ENCODE measurements around the gene ISYNA1.
"Not testable (repeated sequence)": the region's sequence is repeated elsewhere in the genome, so short reads cannot be mapped to it uniquely, and the experiment has no call there.

ISYNA1 gene

DNA sequence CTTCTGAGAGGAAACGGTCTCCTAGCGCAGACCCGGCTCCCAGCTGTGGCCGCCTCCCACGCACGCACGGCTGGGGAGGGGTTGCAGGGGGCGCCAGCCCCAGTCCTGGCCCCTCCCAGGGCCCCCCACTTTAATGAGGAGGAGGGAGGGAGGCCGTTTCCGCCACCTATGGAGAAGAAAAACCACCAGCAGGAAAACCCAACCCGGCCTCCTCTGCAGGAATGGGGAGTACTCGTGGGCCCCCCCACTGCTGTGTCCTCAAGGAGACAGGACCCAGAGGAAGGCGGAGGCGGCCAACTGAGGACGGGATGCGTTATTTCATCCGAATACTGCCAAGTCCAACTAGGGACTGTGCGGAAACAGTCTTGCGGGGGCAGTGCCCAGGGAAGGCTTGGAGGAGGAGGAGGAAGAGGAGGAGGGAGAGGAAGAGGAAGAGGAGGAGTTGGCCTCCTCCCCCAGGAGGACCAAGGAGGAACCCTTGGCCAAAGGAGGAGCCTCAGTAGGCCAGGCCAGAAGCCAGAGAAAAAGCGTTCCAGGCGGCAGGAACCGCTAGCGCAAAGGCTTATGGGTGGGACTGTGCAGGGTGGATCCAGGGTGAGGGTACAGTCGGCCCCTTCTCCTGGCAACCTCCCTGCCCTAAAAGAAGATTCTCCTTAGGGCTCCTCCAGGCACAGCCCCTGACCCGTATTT, 22.6 kb downstream of the ISYNA1 start:
- DNase-seq (ENCODE audit: low read depth, low spot score), result peak; percentile 75
- no peak overlapping the region for H3K4me3 ChIP-seq (ENCODE audit: low read depth, low read length)
- in situ Hi-C loops (cut with HindIII; ENCODE audit: low sequenced_read_pairs), result no loop called here
- TF ChIP-seq, protein P1, sequence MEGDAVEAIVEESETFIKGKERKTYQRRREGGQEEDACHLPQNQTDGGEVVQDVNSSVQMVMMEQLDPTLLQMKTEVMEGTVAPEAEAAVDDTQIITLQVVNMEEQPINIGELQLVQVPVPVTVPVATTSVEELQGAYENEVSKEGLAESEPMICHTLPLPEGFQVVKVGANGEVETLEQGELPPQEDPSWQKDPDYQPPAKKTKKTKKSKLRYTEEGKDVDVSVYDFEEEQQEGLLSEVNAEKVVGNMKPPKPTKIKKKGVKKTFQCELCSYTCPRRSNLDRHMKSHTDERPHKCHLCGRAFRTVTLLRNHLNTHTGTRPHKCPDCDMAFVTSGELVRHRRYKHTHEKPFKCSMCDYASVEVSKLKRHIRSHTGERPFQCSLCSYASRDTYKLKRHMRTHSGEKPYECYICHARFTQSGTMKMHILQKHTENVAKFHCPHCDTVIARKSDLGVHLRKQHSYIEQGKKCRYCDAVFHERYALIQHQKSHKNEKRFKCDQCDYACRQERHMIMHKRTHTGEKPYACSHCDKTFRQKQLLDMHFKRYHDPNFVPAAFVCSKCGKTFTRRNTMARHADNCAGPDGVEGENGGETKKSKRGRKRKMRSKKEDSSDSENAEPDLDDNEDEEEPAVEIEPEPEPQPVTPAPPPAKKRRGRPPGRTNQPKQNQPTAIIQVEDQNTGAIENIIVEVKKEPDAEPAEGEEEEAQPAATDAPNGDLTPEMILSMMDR (IDR thresholded peaks at IDR 0.05; ENCODE audit: low read depth, low read length), result no peak

DNA sequence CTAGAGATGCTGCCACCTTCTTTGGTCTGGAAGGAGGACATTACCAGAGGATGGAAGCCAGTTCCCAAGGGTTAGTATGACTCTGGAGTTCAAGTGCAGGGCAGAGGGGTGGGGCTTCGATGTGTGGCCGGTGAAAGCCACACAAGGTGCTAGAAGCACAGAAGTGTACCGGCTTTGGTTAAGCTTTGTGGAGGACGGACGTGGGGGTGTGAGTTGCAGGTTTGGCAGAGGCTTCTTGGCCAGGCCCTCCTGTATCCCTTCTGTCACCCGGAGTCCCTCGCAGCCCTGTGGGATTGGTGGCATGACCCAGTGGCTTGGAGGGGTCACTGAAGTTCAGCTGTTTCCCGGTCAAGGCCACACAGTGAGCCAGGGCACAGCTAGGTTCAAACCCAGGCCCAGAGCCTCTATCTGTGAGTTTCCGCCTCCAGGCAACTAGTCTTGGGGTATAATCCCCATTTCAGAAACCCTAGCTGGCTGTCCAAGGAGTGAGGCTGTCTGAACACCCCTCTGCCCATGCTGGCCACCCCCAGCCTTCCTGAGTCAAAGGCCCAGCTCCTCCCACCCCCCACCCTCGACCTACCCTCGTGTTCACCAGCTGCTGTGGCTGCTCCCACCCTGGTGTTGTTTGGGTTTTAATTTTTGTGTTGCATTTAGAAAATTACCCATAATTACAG, 23.3 kb downstream of the ISYNA1 start:
- DNase-seq (ENCODE audit: low read depth, low spot score), result no peak
- TF ChIP-seq, protein P1 (IDR thresholded peaks at IDR 0.05; ENCODE audit: low read depth, low read length), result no peak
- in situ Hi-C loops (cut with HindIII; ENCODE audit: low sequenced_read_pairs), result no loop called here
- no peak overlapping the region for H3K4me3 ChIP-seq (ENCODE audit: low read depth, low read length)

GRCh38 chr19:18412610-18413239, 25.2 kb downstream of the ISYNA1 start:
- TF ChIP-seq, protein P1 (IDR thresholded peaks at IDR 0.05; ENCODE audit: low read depth, low read length), result no peak
- H3K4me3 ChIP-seq (ENCODE audit: low read depth, low read length), result no peak overlapping the region
- in situ Hi-C loops (cut with HindIII; ENCODE audit: low sequenced_read_pairs), result no loop called here
- DNase-seq (ENCODE audit: low read depth, low spot score), result no peak

DNA sequence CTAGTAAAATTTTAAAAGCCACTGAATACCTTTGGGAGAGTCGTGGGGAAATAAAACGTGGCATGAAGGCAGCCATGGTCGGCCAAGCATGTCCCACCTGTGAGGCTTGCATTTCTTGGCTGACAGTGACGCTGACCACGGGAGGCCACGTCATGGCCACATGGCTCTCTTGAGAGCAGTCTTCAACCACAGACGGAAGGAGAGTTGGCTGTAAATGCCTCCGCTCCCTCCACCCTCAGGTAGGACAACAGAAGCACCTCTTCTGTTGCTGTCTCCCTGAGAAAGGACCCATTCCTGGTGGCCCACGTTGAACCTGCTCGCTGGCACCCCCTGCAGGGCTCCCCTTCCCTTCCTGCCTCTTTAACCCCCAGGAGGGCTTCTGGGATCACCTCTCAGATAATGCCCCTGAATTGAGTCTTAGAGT, 29.9 kb downstream of the ISYNA1 start:
- DNase-seq (ENCODE audit: low read depth, low spot score), result no peak
- H3K4me3 ChIP-seq (ENCODE audit: low read depth, low read length), result no peak overlapping the region
- in situ Hi-C loops (cut with HindIII; ENCODE audit: low sequenced_read_pairs), result no loop called here
- TF ChIP-seq, protein P1 (IDR thresholded peaks at IDR 0.05; ENCODE audit: low read depth, low read length), result peak; percentile 46

- in situ Hi-C loops (cut with HindIII; ENCODE audit: low sequenced_read_pairs), result no loop called here
- no peak overlapping the region for H3K4me3 ChIP-seq (ENCODE audit: low read depth, low read length)
- TF ChIP-seq, protein P1 (IDR thresholded peaks at IDR 0.05; ENCODE audit: low read depth, low read length), result no peak
- no peak for DNase-seq (ENCODE audit: low read depth, low spot score)
Observed at GRCh38 chr19:18406749-18407148, 31.2 kb downstream of the ISYNA1 start.

GRCh38 chr19:18405754-18406153, 32.2 kb downstream of the ISYNA1 start:
- DNase-seq (ENCODE audit: low read depth, low spot score); in situ Hi-C loops (cut with HindIII; ENCODE audit: low sequenced_read_pairs); H3K4me3 ChIP-seq (ENCODE audit: low read depth, low read length): not testable (repeated sequence)

DNA sequence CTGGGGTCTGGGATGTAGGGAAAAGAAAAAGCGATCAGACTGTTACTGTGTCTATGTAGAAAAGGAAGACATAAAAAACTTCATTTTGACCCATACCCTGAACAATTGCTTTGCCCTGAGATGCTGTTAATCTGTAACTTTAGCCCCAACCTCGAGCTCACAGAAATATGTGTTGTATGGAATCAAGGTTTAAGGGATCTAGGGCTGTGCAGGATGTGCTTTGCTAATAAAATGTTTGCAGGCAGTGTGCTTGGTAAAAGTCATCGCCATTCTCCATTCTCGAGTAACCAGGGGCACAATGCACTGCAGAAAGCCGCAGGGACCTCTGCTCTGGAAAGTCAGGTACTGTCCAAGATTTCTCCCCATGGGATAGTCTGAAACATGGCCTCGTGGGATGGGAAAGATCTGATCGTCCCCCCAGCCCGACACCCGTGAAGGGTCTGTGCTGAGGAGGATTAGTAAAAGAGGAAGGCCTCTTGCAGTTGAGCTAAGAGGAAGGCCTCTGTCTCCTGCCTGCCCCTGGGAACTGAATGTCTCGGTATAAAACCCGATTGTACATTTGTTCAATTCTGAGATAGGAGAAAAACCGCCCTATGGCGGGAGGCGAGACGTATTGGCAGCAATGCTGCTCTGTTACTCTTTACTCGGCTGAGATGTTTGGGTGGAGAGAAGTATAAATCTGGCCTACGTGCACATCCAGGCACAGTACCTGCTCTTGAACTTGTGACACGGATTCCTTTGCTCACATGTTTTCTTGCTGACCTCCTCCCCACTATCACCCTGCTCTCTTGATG, 35.3 kb downstream of the ISYNA1 start:
- DNase-seq (ENCODE audit: low read depth, low spot score); H3K4me3 ChIP-seq (ENCODE audit: low read depth, low read length); in situ Hi-C loops (cut with HindIII; ENCODE audit: low sequenced_read_pairs): not testable (repeated sequence)

Data from astrocyte of the spinal cord (primary cell).